HepG2 (cell line): ENCODE measurements around the gene GRK5. TPM values are rescaled to one million over a fixed set of nuclear protein-coding genes. Genes with fewer than 3 reads are reported as not detected.

ENCODE experiments used
- ATAC-seq: fragments of 200-7000 bp; cut with Tn5 transposase; 3 replicates; pipeline ENCODE4 v1.9.1; 2020; ENCODE audit warnings: mild to moderate bottlenecking, moderate library complexity
- BruUV-seq: library from RNA; stranded (reverse); fragments of 400-500 nt; replicated peaks from 2 replicates; lab custom pipeline; 2021; lab: Mats Ljungman, UMichigan
- CTCF ChIA-PET: fragments of 300-600 bp; formaldehyde crosslinking; extraction: SDS; loops from one replicate; lab custom pipeline; 2021; ENCODE audit warnings: low total read pairs, inconsistent platforms, low intra/inter-chr PET ratio; lab: Yijun Ruan, JAX
- POLR2A ChIA-PET: fragments of 350-600 bp; sonication (Branson Sonifier 250); formaldehyde crosslinking; loops from one replicate; lab custom pipeline; 2020; ENCODE audit warnings: antibody characterized with exemption, inconsistent platforms; lab: Yijun Ruan, JAX
- DNase-seq: peaks from one replicate; pipeline ENCODE4 v3.0.0-alpha.2; 2015; ENCODE audit warnings: low spot score
- FAIRE-seq: peaks from 3 replicates; lab custom pipeline; 2011; peaks lifted over from hg19 to GRCh38; lab: Jason Lieb, UNC
- H2AFZ ChIP-seq: one replicate; pipeline ENCODE4 v1.6.1; 2011; ENCODE audit warnings: low read length, inconsistent platforms
- H3K27ac ChIP-seq: fragments of 300-600 bp; 3 replicates; pipeline ENCODE4 v1.8.0; 2011; ENCODE audit warnings: mixed run types, mild to moderate bottlenecking, mixed read lengths, low read length, inconsistent platforms; ENCODE audit not compliant: insufficient read depth; ENCODE audit errors: extremely low read length
- H3K27me3 ChIP-seq, 2 experiments: fragments of 200-600 bp in 1 of 2; 2 replicates in 1 of 2; 3 replicates in 1 of 2; pipeline versions ENCODE4 v1.6.0 to v1.8.0; 2011; ENCODE audit warnings: low read length in 2 of 2, mild to moderate bottlenecking in 2 of 2, moderate library complexity in 2 of 2, inconsistent platforms in 1 of 2; ENCODE audit not compliant: insufficient read depth in 2 of 2, control insufficient read depth in 1 of 2
- H3K36me3 ChIP-seq, 2 experiments: fragments of 200-600 bp in 1 of 2; replicated peaks in 1 of 2; 2 replicates in 1 of 2; 3 replicates in 1 of 2; pipeline versions ENCODE4 v1.5.1 to v1.8.0; 2011; ENCODE audit warnings: low read length in 2 of 2, inconsistent platforms in 1 of 2; ENCODE audit not compliant: insufficient read depth in 2 of 2, control insufficient read depth in 1 of 2
- H3K4me1 ChIP-seq: 2 replicates; pipeline ENCODE4 v1.5.1; 2012; ENCODE audit warnings: low read length, inconsistent platforms; ENCODE audit not compliant: insufficient read depth
- H3K4me2 ChIP-seq: 2 replicates; pipeline ENCODE4 v1.6.0; 2011; ENCODE audit warnings: low read depth, low read length, inconsistent platforms
- H3K4me3 ChIP-seq, 3 experiments: fragments of 200-600 bp in 1 of 3; sonication (generic), shearing (Covaris generic) in 1 of 3; replicated peaks in 1 of 3; 2 replicates each; pipeline ENCODE4 v1.5.1; 2011 to 2016; ENCODE audit warnings: low read length in 3 of 3, inconsistent platforms in 2 of 3, low read depth in 2 of 3, mild to moderate bottlenecking in 2 of 3, control low read depth in 1 of 3, mixed read lengths in 1 of 3; ENCODE audit not compliant: insufficient read depth in 1 of 3
- H3K79me2 ChIP-seq: one replicate; pipeline ENCODE4 v1.6.1; 2011; ENCODE audit warnings: low read length, inconsistent platforms; ENCODE audit not compliant: insufficient read depth
- H3K9ac ChIP-seq: 2 replicates; pipeline ENCODE4 v1.6.0; 2011; ENCODE audit warnings: mild to moderate bottlenecking, low read depth, low read length, inconsistent platforms; ENCODE audit not compliant: insufficient read depth
- H3K9me3 ChIP-seq: 2 replicates; pipeline ENCODE4 v1.5.1; 2012; ENCODE audit warnings: mild to moderate bottlenecking, low read length
- H4K20me1 ChIP-seq: 2 replicates; pipeline ENCODE4 v1.6.0; 2011; ENCODE audit warnings: inconsistent platforms, mild to moderate bottlenecking, low read length, moderate library complexity; ENCODE audit not compliant: insufficient read depth
- ATF6 ChIP-seq: sonication (generic); formaldehyde crosslinking; conservative IDR thresholded peaks from 2 replicates; pipeline ENCODE4 v1.4.0; 2020; ENCODE audit warnings: missing genetic modification reagents
- FOXK1 ChIP-seq: sonication (generic); formaldehyde crosslinking; IDR thresholded peaks from 2 replicates; pipeline ENCODE4 v1.4.0; 2020; ENCODE audit warnings: low read depth, missing genetic modification reagents, borderline replicate concordance
- JUND ChIP-seq: sonication (generic); formaldehyde crosslinking; IDR thresholded peaks from 2 replicates; pipeline ENCODE4 v1.8.0; 2022; ENCODE audit warnings: mild to moderate bottlenecking, missing genetic modification reagents
- KDM4B ChIP-seq: sonication (generic); formaldehyde crosslinking; IDR thresholded peaks from 2 replicates; pipeline ENCODE4 v1.4.0; 2020; ENCODE audit warnings: missing genetic modification reagents
- MAFK ChIP-seq, 2 experiments: IDR thresholded peaks in 1 of 2; conservative IDR thresholded peaks in 1 of 2; 2 replicates each; pipeline ENCODE4 v1.6.1; 2011; ENCODE audit warnings: improper control_type of control experiment in 2 of 2, low read length in 2 of 2
- MXD1 ChIP-seq: sonication (generic); formaldehyde crosslinking; IDR thresholded peaks from 2 replicates; pipeline ENCODE4 v1.4.0; 2020; ENCODE audit warnings: mild to moderate bottlenecking, missing genetic modification reagents
- PHF5A ChIP-seq: IDR thresholded peaks from one replicate; pipeline ENCODE4 v1.6.1; 2018; ENCODE audit warnings: low read depth, missing genetic modification reagents; ENCODE audit not compliant: unreplicated experiment
- RXRA ChIP-seq: sonication (generic); formaldehyde crosslinking; IDR thresholded peaks from 2 replicates; pipeline ENCODE4 v1.5.1; 2020; ENCODE audit warnings: missing genetic modification reagents
- SNAPC4 ChIP-seq: sonication (generic); formaldehyde crosslinking; IDR thresholded peaks from 2 replicates; pipeline ENCODE4 v1.4.0; 2020; ENCODE audit warnings: mild to moderate bottlenecking, missing genetic modification reagents
- TARDBP ChIP-seq: sonication (generic); formaldehyde crosslinking; IDR thresholded peaks from 2 replicates; pipeline ENCODE4 v1.8.0; 2022; ENCODE audit warnings: mild to moderate bottlenecking, missing genetic modification reagents
- ZC3H4 ChIP-seq: sonication (generic); formaldehyde crosslinking; IDR thresholded peaks from 2 replicates; pipeline ENCODE4 v1.4.0; 2020; ENCODE audit warnings: missing genetic modification reagents, borderline replicate concordance
- ZFY ChIP-seq: sonication (generic); formaldehyde crosslinking; IDR thresholded peaks from 2 replicates; pipeline ENCODE4 v1.4.0; 2020; ENCODE audit warnings: missing genetic modification reagents
- ZNF44 ChIP-seq: sonication (generic); formaldehyde crosslinking; IDR thresholded peaks from 2 replicates; pipeline ENCODE4 v1.5.1; 2020; ENCODE audit warnings: mild to moderate bottlenecking, missing genetic modification reagents
- ZNF563 ChIP-seq: sonication (generic); formaldehyde crosslinking; IDR thresholded peaks from 2 replicates; pipeline ENCODE4 v1.8.0; 2022; ENCODE audit warnings: mild to moderate bottlenecking, moderate library complexity, missing genetic modification reagents
- ZNF614 ChIP-seq: IDR thresholded peaks from 2 replicates; pipeline ENCODE4 v1.6.1; 2018; ENCODE audit warnings: missing biosample characterization, missing genetic modification reagents, inconsistent platforms, borderline replicate concordance
- WGBS: methylation state at CpG from one replicate; pipeline ENCODE4 v1.1.6; 2017; ENCODE audit warnings: low lambda C conversion rate; 5-methylcytosine and 5-hydroxymethylcytosine counted together
- in situ Hi-C: cut with HindIII; loops from 2 replicates; pipeline ENCODE4 v1.10.0; 2017; ENCODE audit warnings: low pct_unique_long_range_greater_than_20kb; ENCODE audit not compliant: extremely low pct_ligation_motif_present
- intact Hi-C: fragments of 100-400 bp; cut with micrococcal nuclease; formaldehyde crosslinking; loops from one replicate; pipeline ENCODE4 v1.10.0; 2022; ENCODE audit not compliant: unreplicated experiment
- polyA plus RNA-seq, 8 experiments: library from polyadenylated mRNA; depleted of rRNA in 3 of 8; stranded (reverse) in 7 of 8; unstranded in 1 of 8; fragments of >200 nt; fragmentation: Illumina TruSeq in 4 of 8; extraction: Trizol in 4 of 8; gene quantifications; 2 replicates each; pipeline versions ENCODE4 v1.2.1 to v1.2.3, GENCODE V29; 2011 to 2016; ENCODE audit warnings: low read depth in 4 of 8, missing spikeins in 1 of 8, mixed read lengths in 1 of 8; ENCODE audit not compliant: insufficient read depth in 1 of 8
- total RNA-seq, 5 experiments: library from RNA; depleted of rRNA; stranded (reverse); fragments of >200 nt; fragmentation: Illumina TruSeq; extraction: Trizol; gene quantifications; 2 replicates each; pipeline ENCODE4 v1.2.3, GENCODE V29; 2016; ENCODE audit warnings: low read depth in 1 of 5

GRK5 gene
- total and polyA plus RNA-seq, 2 of the 13 experiments (the other 11 are each of a cell fraction or from before 2014, with no cell fraction given): 10.4 to 12.6 TPM

- TF ChIP-seq FOXK1 (CRISPR knock-in tag) (no peak), ZFY (CRISPR knock-in tag) (no peak), ZC3H4 (CRISPR knock-in tag) (no peak), PHF5A (CRISPR knock-in tag) (no peak), ZNF44 (CRISPR knock-in tag) (no peak), KDM4B (CRISPR knock-in tag) (no peak), MAFK (conservative IDR thresholded peaks at IDR 0.05 in 1 of 2, IDR thresholded peaks at IDR 0.05 in 1 of 2; ENCODE audit: low read length in 2 of 2) (no peak), ZNF563 (CRISPR knock-in tag) (no peak)
- TF ChIP-seq, all 625 proteins: peak for 3
Measured at GRCh38 chr10:119289227-119289920, 82.0 kb downstream of the GRK5 start (continued).

GRCh38 chr10:119290301-119291048, 83.1 kb downstream of the GRK5 start:
- no peak overlapping the region for H3K9ac ChIP-seq
- H3K27ac ChIP-seq: no peak overlapping the region
- POLR2A ChIA-PET: interaction anchor here (1.3 kb wide), 1 partner anchor 30 kb away, joined by 3 read pairs; no protein-coding TSS in a partner anchor
- in situ Hi-C loops (no loop called here), intact Hi-C loops (no loop called here)
- no peak overlapping the region for H3K4me2 ChIP-seq
- H3K9me3 ChIP-seq: no peaks in the 10 kb centered on the region
- ATAC-seq: no peak; the same call in 2 of the 3 replicates
- no peaks in the 10 kb centered on the region for H4K20me1 ChIP-seq
- H2AFZ ChIP-seq: no peak overlapping the region
- WGBS: 78% methylated on average over 12 of the region's 12 CpGs
- DNase-seq: no peak
- no peak for FAIRE-seq
- CTCF ChIA-PET: no interaction called here
- no peaks in the 10 kb centered on the region for H3K27me3 ChIP-seq
- no peaks in the 10 kb centered on the region for H3K79me2 ChIP-seq
- BruUV-seq: no TSS peak
- H3K4me3 ChIP-seq: no peak overlapping the region
- H3K36me3 ChIP-seq: peaks cover 0 to 3% of the 10 kb centered on the region in 2 experiments; a peak in 1 of 5 replicates
- peaks cover 53% of the 10 kb centered on the region for H3K4me1 ChIP-seq
- TF ChIP-seq SNAPC4 (CRISPR knock-in tag) (no peak), TARDBP (CRISPR knock-in tag) (no peak), RXRA (CRISPR knock-in tag) (no peak), ZNF614 (CRISPR knock-in tag) (no peak), MXD1 (CRISPR knock-in tag) (no peak), JUND (CRISPR knock-in tag) (no peak), ATF6 (CRISPR knock-in tag) (no peak)
